Neutrophil (primary cell): ENCODE results near the gene PCNX2.

Experiments
- H3K27ac ChIP-seq: fragments of 200-600 bp; sonication (generic); 2 replicates; pipeline ENCODE4 v1.5.1; 2016; ENCODE audit warnings: mild to moderate bottlenecking, moderate library complexity
- H3K27me3 ChIP-seq: fragments of 200-600 bp; sonication (generic); 2 replicates; pipeline ENCODE4 v1.6.0; 2016; ENCODE audit warnings: mild to moderate bottlenecking
- H3K36me3 ChIP-seq: fragments of 200-600 bp; sonication (generic); 2 replicates; pipeline ENCODE4 v1.5.1; 2017
- H3K4me1 ChIP-seq, 2 experiments: fragments of 200-600 bp in 1 of 2; sonication (generic) in 1 of 2; 1 replicate in 1 of 2; 2 replicates in 1 of 2; pipeline versions ENCODE4 v1.5.1 to v1.6.1; 2013 to 2016; ENCODE audit warnings: low read depth in 1 of 2, low read length in 1 of 2, mild to moderate bottlenecking in 1 of 2, moderate library complexity in 1 of 2; ENCODE audit not compliant: control insufficient read depth in 1 of 2, insufficient read depth in 1 of 2
- H3K4me3 ChIP-seq, 2 experiments: fragments of 200-600 bp in 1 of 2; sonication (generic) in 1 of 2; 1 replicate in 1 of 2; 2 replicates in 1 of 2; pipeline ENCODE4 v1.5.1; 2013 to 2016; ENCODE audit warnings: low read depth in 1 of 2, low read length in 1 of 2, mild to moderate bottlenecking in 1 of 2, moderate library complexity in 1 of 2
- H3K9me3 ChIP-seq: fragments of 200-600 bp; sonication (generic); 2 replicates; pipeline ENCODE4 v1.5.1; 2016
- CTCF ChIP-seq: fragments of 200-600 bp; sonication (generic); IDR thresholded peaks from 2 replicates; pipeline ENCODE4 v1.5.1; 2016; ENCODE audit warnings: antibody characterized with exemption

Gene PCNX2

GRCh38 chr1:233121947-233122559 lies 173.5 kb downstream of the PCNX2 start:
- H3K36me3 ChIP-seq, result no peaks in the 10 kb centered on the region
- no peak overlapping the region for H3K4me3 ChIP-seq
- no peaks in the 10 kb centered on the region for H3K4me1 ChIP-seq
- H3K27me3 ChIP-seq, result no peaks in the 10 kb centered on the region
- no peaks in the 10 kb centered on the region for H3K9me3 ChIP-seq
- TF ChIP-seq CTCF, result no peak
- H3K27ac ChIP-seq, result no peak overlapping the region

GRCh38 chr1:233114860-233115259 lies 180.7 kb downstream of the PCNX2 start:
- H3K27ac ChIP-seq, result peak overlapping the region; percentile 91
- TF ChIP-seq CTCF, result no peak
- H3K36me3 ChIP-seq, result no peaks in the 10 kb centered on the region
- peaks cover 39 to 42% of the 10 kb centered on the region in 2 experiments for H3K4me1 ChIP-seq
- no peaks in the 10 kb centered on the region for H3K9me3 ChIP-seq
- no peak overlapping the region for H3K4me3 ChIP-seq
- no peaks in the 10 kb centered on the region for H3K27me3 ChIP-seq

- TF ChIP-seq CTCF, result no peak
- Histone ChIP-seq H3K27ac (peak overlapping the region; percentile 91), H3K4me1 (peaks cover 39 to 42% of the 10 kb centered on the region in 2 experiments), H3K9me3 (no peaks in the 10 kb centered on the region), H3K36me3 (no peaks in the 10 kb centered on the region), H3K27me3 (no peaks in the 10 kb centered on the region), H3K4me3 (no peak overlapping the region)
Observed at GRCh38 chr1:233114159-233114558, 181.4 kb downstream of the PCNX2 start.

GRCh38 chr1:233113009-233113879 lies 182.3 kb downstream of the PCNX2 start:
- Histone ChIP-seq H3K27ac (peak overlapping the region; percentile 91), H3K4me1 (peaks cover 39 to 42% of the 10 kb centered on the region in 2 experiments), H3K4me3 (peak overlapping the region; percentile 53 to 61), H3K27me3 (no peaks in the 10 kb centered on the region), H3K9me3 (no peaks in the 10 kb centered on the region), H3K36me3 (no peaks in the 10 kb centered on the region)
- TF ChIP-seq CTCF, result peak; percentile 45

- no peaks in the 10 kb centered on the region for H3K27me3 ChIP-seq
- H3K4me3 ChIP-seq, result peak overlapping the region; percentile 53 to 61
- no peaks in the 10 kb centered on the region for H3K9me3 ChIP-seq
- H3K27ac ChIP-seq, result peak overlapping the region; percentile 91
- H3K36me3 ChIP-seq, result no peaks in the 10 kb centered on the region
- peaks cover 39 to 42% of the 10 kb centered on the region in 2 experiments for H3K4me1 ChIP-seq
- TF ChIP-seq CTCF, result no peak
Observed at GRCh38 chr1:233112186-233113008, 183.1 kb downstream of the PCNX2 start.
